H1 (cell line): Measurements from ENCODE around the gene GRID2. TPM values are rescaled to one million over a fixed set of nuclear protein-coding genes. Genes with fewer than 3 reads are reported as not detected.

Source experiments
- CTCF ChIA-PET: fragments of 300-600 bp; sonication (Branson Sonifier 250); formaldehyde crosslinking; loops from one replicate; lab custom pipeline; 2021; ENCODE audit not compliant: partially characterized antibody; lab: Charles Lee
- POLR2A ChIA-PET: fragments of 300-600 bp; sonication (Branson Sonifier 250); formaldehyde crosslinking; loops from one replicate; lab custom pipeline; 2021; ENCODE audit warnings: inconsistent platforms; ENCODE audit not compliant: partially characterized antibody; lab: Charles Lee
- DNase-seq, 2 experiments: peaks; one replicate each; pipeline versions ENCODE4 v3.0.0 to v3.0.0-alpha.2; 2010 to 2022; ENCODE audit warnings: low spot score in 2 of 2, low read depth in 1 of 2, mixed read lengths in 1 of 2
- FAIRE-seq: peaks from 2 replicates; lab custom pipeline; 2011; peaks lifted over from hg19 to GRCh38; lab: Jason Lieb, UNC
- H2AFZ ChIP-seq: 2 replicates; pipeline ENCODE4 v1.8.1; 2012; ENCODE audit warnings: low read length, inconsistent platforms
- H2AK5ac ChIP-seq: 2 replicates; pipeline ENCODE4 v1.6.1; 2013; ENCODE audit warnings: low read depth, low read length
- H2BK120ac ChIP-seq: replicated peaks from 2 replicates; pipeline ENCODE3; 2013; ENCODE audit warnings: low read depth, low read length, inconsistent platforms
- H2BK12ac ChIP-seq: 2 replicates; pipeline ENCODE4 v1.6.1; 2013; ENCODE audit warnings: low read depth, low read length
- H2BK15ac ChIP-seq: 2 replicates; pipeline ENCODE4 v1.6.1; 2013; ENCODE audit warnings: low read length
- H2BK20ac ChIP-seq: 2 replicates; pipeline ENCODE4 v1.6.1; 2013; ENCODE audit warnings: low read length
- H2BK5ac ChIP-seq: 2 replicates; pipeline ENCODE4 v1.6.1; 2013; ENCODE audit warnings: low read depth, low read length
- H3K14ac ChIP-seq: 2 replicates; pipeline ENCODE4 v1.6.1; 2013; ENCODE audit warnings: inconsistent platforms; ENCODE audit not compliant: insufficient read length
- H3K18ac ChIP-seq: 2 replicates; pipeline ENCODE4 v1.6.1; 2013; ENCODE audit warnings: low read length; ENCODE audit errors: extremely low read depth
- H3K23ac ChIP-seq: 2 replicates; pipeline ENCODE4 v1.6.1; 2013; ENCODE audit warnings: inconsistent platforms; ENCODE audit not compliant: insufficient read length
- H3K23me2 ChIP-seq: 2 replicates; pipeline ENCODE4 v1.6.1; 2013; ENCODE audit warnings: low read depth, low read length
- H3K27ac ChIP-seq: 2 replicates; pipeline ENCODE4 v1.6.1; 2011; ENCODE audit warnings: low read depth, low read length, inconsistent platforms
- H3K27me3 ChIP-seq, 4 experiments: replicated peaks in 1 of 4; 1 replicate in 1 of 4; 2 replicates in 3 of 4; pipeline versions ENCODE4 v1.6.1 to v1.8.1; 2011 to 2013; ENCODE audit warnings: low read length in 3 of 4, mild to moderate bottlenecking in 3 of 4, inconsistent platforms in 2 of 4, mixed read lengths in 2 of 4, moderate library complexity in 1 of 4; ENCODE audit not compliant: control insufficient read depth in 3 of 4, insufficient read depth in 3 of 4; ENCODE audit errors: extremely low read depth in 1 of 4
- H3K36me3 ChIP-seq, 4 experiments: 2 replicates each; pipeline versions ENCODE4 v1.6.1 to v1.8.1; 2011 to 2013; ENCODE audit warnings: mild to moderate bottlenecking in 4 of 4, low read length in 3 of 4, moderate library complexity in 2 of 4, control low read depth in 1 of 4, inconsistent platforms in 1 of 4; ENCODE audit not compliant: insufficient read depth in 4 of 4, control insufficient read depth in 2 of 4
- H3K4ac ChIP-seq: replicated peaks from 2 replicates; pipeline ENCODE3; 2013; ENCODE audit warnings: low read length, low read depth, mixed read lengths, inconsistent platforms; ENCODE audit not compliant: insufficient read length
- H3K4me1 ChIP-seq, 4 experiments: replicated peaks in 1 of 4; 1 replicate in 1 of 4; 2 replicates in 3 of 4; pipeline versions ENCODE4 v1.6.1 to v1.8.1; 2011 to 2013; ENCODE audit warnings: low read length in 3 of 4, inconsistent platforms in 2 of 4, mixed read lengths in 1 of 4; ENCODE audit not compliant: insufficient read depth in 4 of 4, control insufficient read depth in 3 of 4
- H3K4me2 ChIP-seq, 2 experiments: 2 replicates each; pipeline versions ENCODE4 v1.6.1 to v1.8.1; 2011 to 2013; ENCODE audit warnings: low read depth in 2 of 2, low read length in 2 of 2, control low read depth in 1 of 2, inconsistent platforms in 1 of 2, mild to moderate bottlenecking in 1 of 2; ENCODE audit not compliant: insufficient read depth in 1 of 2
- H3K4me3 ChIP-seq, 4 experiments: fragments of 200-600, 300-600 bp in 1 of 4; sonication (generic), shearing (Covaris generic), sonication (Bioruptor Twin) in 1 of 4; 2 replicates each; pipeline versions ENCODE4 v1.5.1 to v1.8.1; 2011 to 2016; ENCODE audit warnings: low read length in 4 of 4, low read depth in 3 of 4, control low read depth in 2 of 4, inconsistent platforms in 2 of 4, mild to moderate bottlenecking in 2 of 4, mixed read lengths in 1 of 4, moderate library complexity in 1 of 4; ENCODE audit not compliant: insufficient read depth in 2 of 4; ENCODE audit errors: extremely low read depth in 1 of 4
- H3K56ac ChIP-seq: replicated peaks from 2 replicates; pipeline ENCODE3; 2013; ENCODE audit warnings: low read depth, mild to moderate bottlenecking, mixed read lengths, low read length, inconsistent platforms; ENCODE audit not compliant: insufficient read length
- H3K79me1 ChIP-seq: 2 replicates; pipeline ENCODE4 v1.6.1; 2013; ENCODE audit warnings: low read depth, low read length, control low read depth
- H3K79me2 ChIP-seq, 2 experiments: 2 replicates each; pipeline versions ENCODE4 v1.6.1 to v1.8.1; 2012 to 2013; ENCODE audit warnings: low read length in 2 of 2, mild to moderate bottlenecking in 2 of 2, inconsistent platforms in 1 of 2; ENCODE audit not compliant: insufficient read depth in 2 of 2, control insufficient read depth in 1 of 2
- H3K9ac ChIP-seq, 4 experiments: replicated peaks in 1 of 4; 1 replicate in 1 of 4; 2 replicates in 3 of 4; pipeline versions ENCODE4 v1.6.1 to v1.8.1; 2011 to 2013; ENCODE audit warnings: low read depth in 3 of 4, low read length in 3 of 4, control low read depth in 2 of 4, mild to moderate bottlenecking in 2 of 4, moderate library complexity in 2 of 4, inconsistent platforms in 1 of 4; ENCODE audit errors: extremely low read depth in 1 of 4
- H3K9me3 ChIP-seq, 2 experiments: 2 replicates each; pipeline versions ENCODE4 v1.6.1 to v1.8.1; 2012 to 2013; ENCODE audit warnings: mild to moderate bottlenecking in 2 of 2, moderate library complexity in 2 of 2, control low read depth in 1 of 2, inconsistent platforms in 1 of 2, low read depth in 1 of 2, low read length in 1 of 2, mixed read lengths in 1 of 2; ENCODE audit not compliant: insufficient read depth in 2 of 2
- H4K20me1 ChIP-seq, 2 experiments: replicated peaks in 1 of 2; 2 replicates each; pipeline versions ENCODE3 to v1.8.1; 2011 to 2013; ENCODE audit warnings: inconsistent platforms in 2 of 2, low read length in 2 of 2, mild to moderate bottlenecking in 1 of 2; ENCODE audit not compliant: insufficient read depth in 2 of 2, control insufficient read depth in 1 of 2
- H4K5ac ChIP-seq: 2 replicates; pipeline ENCODE4 v1.6.1; 2013; ENCODE audit warnings: low read length, low read depth, mixed read lengths, inconsistent platforms; ENCODE audit not compliant: insufficient read length
- H4K8ac ChIP-seq: 2 replicates; pipeline ENCODE4 v1.8.0; 2013; ENCODE audit warnings: mild to moderate bottlenecking, moderate library complexity, low read length, inconsistent platforms; ENCODE audit not compliant: insufficient read depth; ENCODE audit errors: extremely low read depth
- H4K91ac ChIP-seq: replicated peaks from 2 replicates; pipeline ENCODE3; 2013; ENCODE audit warnings: low read length, mixed read lengths, inconsistent platforms; ENCODE audit not compliant: insufficient read length
- ASH2L ChIP-seq: fragments of 200-600, 300-600 bp; sonication (generic); IDR thresholded peaks from one replicate; pipeline ENCODE4 v1.7.1; 2017; ENCODE audit warnings: low read length
- CBX5 ChIP-seq: fragments of 300-800, 300-1000 bp; sonication (generic); IDR thresholded peaks from 2 replicates; pipeline ENCODE4 v1.7.1; 2016; ENCODE audit warnings: antibody characterized with exemption, low read length, low read depth
- CBX8 ChIP-seq: fragments of 300-800, 300-1000 bp; sonication (generic); IDR thresholded peaks from 2 replicates; pipeline ENCODE4 v1.7.1; 2016; ENCODE audit warnings: low read depth, low read length, borderline replicate concordance
- EP300 ChIP-seq, 2 experiments: IDR thresholded peaks; 1 replicate in 1 of 2; 2 replicates in 1 of 2; pipeline ENCODE4 v1.6.1; 2011 to 2012; ENCODE audit warnings: low read depth in 2 of 2, low read length in 2 of 2, mild to moderate bottlenecking in 2 of 2, borderline replicate concordance in 1 of 2, inconsistent platforms in 1 of 2, moderate library complexity in 1 of 2
- EZH2 ChIP-seq: fragments of 200-600 bp; sonication (generic); IDR thresholded peaks from 2 replicates; pipeline ENCODE4 v1.7.1; 2012; ENCODE audit warnings: low read depth, mild to moderate bottlenecking, moderate library complexity, low read length, inconsistent platforms; ENCODE audit not compliant: severe bottlenecking
- FOSL1 ChIP-seq: IDR thresholded peaks from 2 replicates; pipeline ENCODE4 v1.6.1; 2011; ENCODE audit warnings: mild to moderate bottlenecking, low read depth, low read length, moderate library complexity; ENCODE audit not compliant: insufficient read depth
- GABPA ChIP-seq: IDR thresholded peaks from 2 replicates; pipeline ENCODE4 v1.6.1; 2011; ENCODE audit warnings: mild to moderate bottlenecking, low read length, moderate library complexity, borderline replicate concordance; ENCODE audit not compliant: insufficient read depth
- JUN ChIP-seq: IDR thresholded peaks from 2 replicates; pipeline ENCODE4 v1.6.1; 2011; ENCODE audit warnings: low read depth, mild to moderate bottlenecking, improper control_type of control experiment, low read length
- RAD21 ChIP-seq, 2 experiments: IDR thresholded peaks in 1 of 2; conservative IDR thresholded peaks in 1 of 2; 2 replicates each; pipeline ENCODE4 v1.6.1; 2011; ENCODE audit warnings: low read depth in 2 of 2, low read length in 2 of 2, improper control_type of control experiment in 1 of 2, inconsistent platforms in 1 of 2, mild to moderate bottlenecking in 1 of 2, moderate library complexity in 1 of 2
- SAP30 ChIP-seq: fragments of 300-600 bp; sonication (generic); IDR thresholded peaks from 2 replicates; pipeline ENCODE4 v1.7.1; 2012; ENCODE audit warnings: low read length, moderate library complexity, mild to moderate bottlenecking, inconsistent platforms; ENCODE audit not compliant: insufficient read depth, insufficient replicate concordance
- TBP ChIP-seq: IDR thresholded peaks from 2 replicates; pipeline ENCODE4 v1.6.1; 2011; ENCODE audit warnings: low read depth, low read length, improper control_type of control experiment
- TEAD4 ChIP-seq: IDR thresholded peaks from 2 replicates; pipeline ENCODE4 v1.6.1; 2012; ENCODE audit warnings: low read depth, low read length, inconsistent platforms, mixed read lengths
- YY1 ChIP-seq: IDR thresholded peaks from 2 replicates; pipeline ENCODE4 v1.6.1; 2011; ENCODE audit warnings: low read depth, mild to moderate bottlenecking, low read length
- ZNF274 ChIP-seq: IDR thresholded peaks from 2 replicates; pipeline ENCODE4 v1.7.0; 2012; ENCODE audit warnings: low read length, borderline replicate concordance; ENCODE audit errors: extremely low read depth
- WGBS, 2 experiments: shearing (Covaris generic) in 1 of 2; methylation state at CpG; one replicate each; pipeline versions ENCODE4 v1.1.6 to v1.1.7; 2013 to 2015; ENCODE audit warnings: low lambda C conversion rate in 2 of 2, mixed read lengths in 2 of 2, inconsistent platforms in 1 of 2, low coverage in 1 of 2, missing lambda C conversion rate in 1 of 2; ENCODE audit not compliant: insufficient replicate concordance in 2 of 2, insufficient coverage in 1 of 2, insufficient read length in 1 of 2; ENCODE audit errors: extremely low coverage in 1 of 2, missing lambda C conversion rate in 1 of 2; 5-methylcytosine and 5-hydroxymethylcytosine counted together
- polyA plus RNA-seq, 7 experiments: library from polyadenylated mRNA; depleted of rRNA in 3 of 7; stranded (reverse) in 5 of 7; unstranded in 2 of 7; fragments of >200 nt in 5 of 7; fragments of 200-250 nt in 2 of 7; gene quantifications; 1 replicate in 5 of 7; 2 replicates in 1 of 7; 4 replicates in 1 of 7; pipeline versions ENCODE4 v1.2.1 to v1.2.3, GENCODE V29; 2011 to 2013; ENCODE audit warnings: missing spikeins in 2 of 7, mixed read lengths in 2 of 7
- total RNA-seq: library from RNA; stranded (reverse); fragmentation: NEBNext Ultra II Directional; extraction: Animal tissue kit (Norgen Biotek cat#: 25700); gene quantifications from 2 replicates; pipeline ENCODE4 v1.2.1, GENCODE V29; 2021

GRID2 gene
- total and polyA plus RNA-seq, 2 of the 8 experiments (the other 6 are each of a cell fraction or from before 2014, with no cell fraction given): 31.1 to 81.9 TPM

GRCh38 chr4:93760284-93760683 lies 1456.5 kb downstream of the GRID2 start:
- Histone ChIP-seq H3K18ac (no peak overlapping the region), H3K9ac (no peak overlapping the region), H3K56ac (no peak overlapping the region), H4K8ac (no peak overlapping the region), H2BK15ac (no peak overlapping the region), H3K79me2 (no peaks in the 10 kb centered on the region), H3K23ac (no peak overlapping the region), H2AK5ac (no peak overlapping the region), H2BK20ac (no peak overlapping the region), H3K36me3 (no peaks in the 10 kb centered on the region), H3K14ac (no peak overlapping the region), H3K27ac (no peak overlapping the region), H3K27me3 (no peaks in the 10 kb centered on the region), H3K79me1 (no peaks in the 10 kb centered on the region), H2BK120ac (no peak overlapping the region), H3K4ac (no peak overlapping the region), H3K23me2 (no peaks in the 10 kb centered on the region), H3K4me3 (no peak overlapping the region), H2AFZ (no peak overlapping the region), H4K5ac (no peak overlapping the region), H4K91ac (no peak overlapping the region), H3K4me2 (no peak overlapping the region), H2BK12ac (no peak overlapping the region), H3K4me1 (peaks cover 0 to 4% (median 0%) of the 10 kb centered on the region in 4 experiments; a peak in 1 of 7 replicates), H3K9me3 (no peaks in the 10 kb centered on the region), H4K20me1 (no peaks in the 10 kb centered on the region), H2BK5ac (no peak overlapping the region)
- POLR2A ChIA-PET: no interaction called here
- CTCF ChIA-PET: no interaction called here
- 95% methylated on average over 2 of the region's 2 CpGs; no CpG with 5 or more reads in 1 of the 2 experiments for WGBS, 2 experiments
- DNase-seq (no peak), FAIRE-seq (no peak)
- TF ChIP-seq CBX5 (no peak), FOSL1 (no peak), ZNF274 (no peak), ASH2L (no peak), TBP (no peak), EP300 (IDR thresholded peaks at IDR 0.05; ENCODE audit: borderline replicate concordance in 1 of 2, low read depth in 2 of 2, low read length in 2 of 2) (no peak), CBX8 (no peak), TEAD4 (no peak), JUN (no peak), GABPA (no peak), EZH2 (no peak), RAD21 (IDR thresholded peaks at IDR 0.05 in 1 of 2, conservative IDR thresholded peaks at IDR 0.05 in 1 of 2; ENCODE audit: low read depth in 2 of 2, low read length in 2 of 2) (no peak), YY1 (no peak), SAP30 (no peak)
